HG02981 (cell line): ENCODE measurements around the gene CASKIN1.

ENCODE experiments used
- ATAC-seq: cut with Tn5 transposase; IDR thresholded peaks from one replicate; pipeline ENCODE4 v1.9.1; 2021; ENCODE audit warnings: mild to moderate bottlenecking, moderate library complexity; ENCODE audit not compliant: unreplicated experiment

The CASKIN1 gene

GRCh38 chr16:2176047-2176446 lies 20.4 kb downstream of the CASKIN1 start:
- ATAC-seq, result no peak

- ATAC-seq, result no peak
Measured at GRCh38 chr16:2175454-2175853, 21.0 kb downstream of the CASKIN1 start.

GRCh38 chr16:2174396-2175131 lies 21.8 kb downstream of the CASKIN1 start:
- no peak for ATAC-seq

- no peak for ATAC-seq
Measured at GRCh38 chr16:2173916-2174315, 22.5 kb downstream of the CASKIN1 start.

- no peak for ATAC-seq
Measured at GRCh38 chr16:2173366-2173765, 23.0 kb downstream of the CASKIN1 start.

- ATAC-seq, result no peak
Measured at GRCh38 chr16:2172688-2173335, 23.6 kb downstream of the CASKIN1 start.

- no peak for ATAC-seq
Measured at GRCh38 chr16:2171601-2172178, 24.7 kb downstream of the CASKIN1 start.

GRCh38 chr16:2170587-2171435 lies 25.6 kb downstream of the CASKIN1 start:
- ATAC-seq, result no peak

GRCh38 chr16:2170080-2170479 lies 26.3 kb downstream of the CASKIN1 start:
- ATAC-seq, result no peak

- ATAC-seq, result no peak
Measured at GRCh38 chr16:2167068-2167638, 29.3 kb downstream of the CASKIN1 start.

- ATAC-seq, result no peak
Measured at GRCh38 chr16:2166263-2167067, 29.9 kb downstream of the CASKIN1 start.

- ATAC-seq, result no peak
Measured at GRCh38 chr16:2165861-2166260, 30.5 kb downstream of the CASKIN1 start.

GRCh38 chr16:2163211-2163881 lies 33.1 kb downstream of the CASKIN1 start:
- ATAC-seq, result no peak

GRCh38 chr16:2162676-2163118 lies 33.7 kb downstream of the CASKIN1 start:
- ATAC-seq, result no peak

GRCh38 chr16:2161911-2162310 lies 34.5 kb downstream of the CASKIN1 start:
- ATAC-seq, result no peak

GRCh38 chr16:2160915-2161551 lies 35.4 kb downstream of the CASKIN1 start:
- no peak for ATAC-seq

- ATAC-seq, result no peak
Measured at GRCh38 chr16:2159175-2159838, 37.1 kb downstream of the CASKIN1 start.

- ATAC-seq, result no peak
Measured at GRCh38 chr16:2158262-2158638, 38.2 kb downstream of the CASKIN1 start.
